ENCODE results near the gene PLB1.

PLB1 gene

DNA sequence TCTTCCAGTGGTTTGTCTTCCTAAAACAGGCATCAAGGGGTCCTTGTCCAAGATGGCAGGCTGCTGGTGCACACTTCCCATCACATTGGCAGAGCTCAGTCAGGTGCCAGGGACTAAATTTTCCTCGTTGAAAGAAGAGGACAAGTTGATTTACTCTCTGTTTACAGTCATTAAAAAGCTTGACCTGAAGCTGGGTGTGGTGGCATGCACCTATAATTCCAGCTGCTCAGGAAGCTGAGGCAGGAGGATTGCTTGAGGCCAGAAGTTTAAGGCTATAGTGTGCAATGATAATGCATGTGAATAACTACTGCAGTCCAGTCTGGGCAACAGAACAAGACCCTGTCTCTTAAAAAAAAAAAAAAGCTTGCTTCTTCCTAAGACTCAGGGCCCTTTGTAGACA lies 3.6 kb upstream of the PLB1 start:
- in situ Hi-C loops (cut with MboI; ENCODE audit: low sequenced_read_pairs): no loop called here

- in situ Hi-C loops (cut with MboI; ENCODE audit: low sequenced_read_pairs): no loop called here
These were observed 2.2 kb upstream of the PLB1 start for GRCh38 chr2:28493636-28494035.

DNA sequence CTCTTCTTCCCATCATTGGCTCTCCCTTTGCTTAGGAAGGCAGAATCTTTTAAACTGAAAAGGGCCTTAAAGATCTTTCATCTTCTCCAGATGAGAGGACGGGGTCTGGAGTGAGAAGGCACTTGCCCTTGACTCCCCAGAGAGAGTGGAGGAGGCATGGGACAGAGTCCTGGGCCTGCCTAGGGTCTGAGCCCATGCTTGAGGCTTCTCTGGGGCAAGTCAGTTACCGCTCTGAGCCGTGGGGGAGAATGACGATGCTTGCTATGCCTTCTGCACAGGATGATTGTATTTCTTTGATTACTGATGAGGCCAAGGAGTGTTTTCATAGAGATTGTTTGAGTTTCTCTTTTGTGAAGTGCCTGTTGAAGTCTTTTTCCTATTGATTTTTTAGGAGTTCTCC lies 921 bp downstream of the PLB1 start:
- in situ Hi-C loops (cut with MboI; ENCODE audit: low sequenced_read_pairs): no loop called here

DNA sequence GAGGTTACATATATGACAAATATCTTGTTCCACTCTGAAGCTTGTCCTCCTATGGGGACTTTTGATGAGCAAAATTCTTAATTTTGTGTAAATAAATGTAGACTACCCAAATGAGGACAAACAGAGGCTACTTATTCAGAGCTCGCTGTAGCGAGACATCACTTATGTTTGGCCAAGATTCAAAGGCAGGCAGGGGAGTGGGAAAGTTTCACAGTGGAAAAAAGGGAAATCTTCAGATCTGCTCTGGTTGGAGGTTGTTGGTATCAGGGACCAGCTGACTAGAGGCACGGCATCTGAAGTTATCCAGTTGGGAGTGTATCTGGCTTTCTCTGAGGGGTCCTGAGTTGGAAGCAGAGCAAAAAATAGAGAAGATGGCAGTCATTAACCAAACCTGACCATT lies 1.3 kb downstream of the PLB1 start:
- in situ Hi-C loops (cut with MboI; ENCODE audit: low sequenced_read_pairs): no loop called here

GRCh38 chr2:28499282-28499681 lies 3.4 kb downstream of the PLB1 start:
- in situ Hi-C loops (cut with MboI; ENCODE audit: low sequenced_read_pairs): no loop called here

DNA sequence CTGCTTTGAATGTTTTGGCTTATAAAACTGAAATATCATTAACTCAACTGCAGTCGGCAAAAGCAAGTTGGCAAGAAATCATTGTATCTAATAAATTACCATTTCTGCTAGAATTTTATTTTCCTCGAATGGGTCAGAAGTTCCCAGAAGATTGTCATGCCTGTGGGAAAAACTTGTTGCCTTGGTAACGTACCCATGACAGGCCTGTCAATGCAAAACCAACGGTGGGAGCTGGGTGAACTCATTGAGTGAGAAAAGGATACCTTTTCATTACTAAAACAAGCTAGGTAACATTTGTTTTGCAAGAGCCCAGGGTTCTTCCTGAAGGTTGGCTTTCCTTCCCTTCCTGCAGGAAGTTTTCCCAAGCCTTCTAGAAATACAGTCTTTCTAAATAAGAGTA lies 9.5 kb downstream of the PLB1 start:
- in situ Hi-C loops (cut with MboI; ENCODE audit: low sequenced_read_pairs): no loop called here

- in situ Hi-C loops (cut with MboI; ENCODE audit: low sequenced_read_pairs): no loop called here
These were observed 10.5 kb downstream of the PLB1 start for GRCh38 chr2:28506112-28506910.

DNA sequence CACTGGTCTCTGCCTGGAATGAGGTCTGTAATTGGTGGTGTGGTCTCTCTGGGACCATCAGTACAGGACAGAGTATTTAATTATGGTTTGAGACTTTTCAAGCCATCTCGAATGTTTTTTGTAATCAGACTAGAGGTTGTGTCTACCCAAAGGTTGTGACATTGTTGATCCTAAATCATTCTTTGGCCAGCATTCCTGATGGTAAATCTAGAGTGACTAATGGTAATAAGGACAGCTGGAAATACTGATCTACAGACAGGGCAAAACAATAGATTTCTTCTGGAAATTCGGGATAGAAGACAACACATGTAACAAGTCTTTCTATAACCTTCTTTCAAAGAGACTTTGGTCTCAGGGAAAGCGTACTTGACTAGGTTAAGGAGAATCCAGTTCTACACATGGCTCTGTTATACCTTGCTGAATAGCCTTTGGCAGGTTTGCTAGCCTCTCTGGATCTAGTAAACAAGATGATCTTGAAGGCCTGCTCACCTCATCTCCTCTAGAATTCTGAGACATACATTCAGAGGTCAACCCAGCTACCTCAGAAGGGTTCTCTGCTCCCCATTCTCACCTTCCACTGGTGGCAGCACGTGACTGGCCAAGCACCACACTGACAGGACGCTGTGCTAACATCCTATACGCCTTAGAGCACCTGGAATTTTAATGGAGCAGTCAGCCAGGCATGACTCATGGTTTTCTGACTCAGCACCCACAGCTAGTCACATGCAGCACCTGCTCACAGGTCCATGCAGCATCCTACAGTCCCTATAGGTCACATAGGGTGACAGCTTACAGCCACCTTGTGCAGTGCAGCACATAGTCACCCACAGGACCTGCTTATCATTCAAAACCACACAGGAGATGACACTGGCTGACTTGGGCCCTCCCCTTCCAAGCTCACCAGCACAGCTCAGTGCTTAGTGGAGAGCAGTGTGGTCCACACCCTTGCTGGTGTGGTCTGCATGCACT lies 12.2 kb downstream of the PLB1 start:
- in situ Hi-C loops (cut with MboI; ENCODE audit: low sequenced_read_pairs): no loop called here

GRCh38 chr2:28509361-28509760 lies 13.5 kb downstream of the PLB1 start:
- in situ Hi-C loops (cut with MboI; ENCODE audit: low sequenced_read_pairs): no loop called here

- in situ Hi-C loops (cut with MboI; ENCODE audit: low sequenced_read_pairs): no loop called here
These were observed 14.3 kb downstream of the PLB1 start for GRCh38 chr2:28510184-28510583.

DNA sequence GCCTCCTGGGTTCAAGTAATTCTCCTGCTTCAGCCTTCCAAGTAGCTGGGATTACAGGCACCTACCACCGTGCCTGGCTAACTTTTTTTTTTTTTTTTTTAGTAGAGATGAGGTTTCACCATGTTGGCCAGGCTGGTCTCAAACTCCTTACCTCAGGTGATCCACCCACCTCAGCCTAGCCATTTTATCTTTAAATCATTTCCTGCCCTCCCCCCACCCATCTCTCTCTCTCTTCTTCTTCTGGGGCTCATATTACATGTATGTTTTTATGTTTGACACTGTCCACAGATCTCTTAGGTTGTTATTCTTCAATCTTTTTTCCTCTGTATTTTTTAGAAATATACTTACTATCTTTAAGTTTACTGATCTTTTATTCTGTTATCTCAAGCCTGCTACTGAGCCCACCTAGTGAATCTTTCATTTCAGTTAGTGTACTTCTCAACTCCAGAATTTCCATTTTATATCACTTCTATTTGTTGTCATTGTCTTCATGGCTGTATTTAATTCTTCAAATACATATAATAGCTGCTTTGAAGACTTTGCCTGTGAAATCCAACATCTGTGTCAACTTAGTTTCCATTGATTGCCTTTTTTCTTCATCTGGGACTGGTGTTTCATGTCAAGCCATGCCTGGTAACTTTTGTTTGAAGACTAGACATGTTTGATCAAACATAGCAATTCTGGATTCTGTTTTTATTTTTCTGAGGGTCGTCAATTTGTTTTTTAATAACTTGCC lies 16.2 kb downstream of the PLB1 start:
- in situ Hi-C loops (cut with MboI; ENCODE audit: low sequenced_read_pairs): no loop called here

- in situ Hi-C loops (cut with MboI; ENCODE audit: low sequenced_read_pairs): no loop called here
These were observed 16.7 kb downstream of the PLB1 start for GRCh38 chr2:28512607-28512965.

- in situ Hi-C loops (cut with MboI; ENCODE audit: low sequenced_read_pairs): no loop called here
These were observed 17.2 kb downstream of the PLB1 start for GRCh38 chr2:28513097-28513496.

DNA sequence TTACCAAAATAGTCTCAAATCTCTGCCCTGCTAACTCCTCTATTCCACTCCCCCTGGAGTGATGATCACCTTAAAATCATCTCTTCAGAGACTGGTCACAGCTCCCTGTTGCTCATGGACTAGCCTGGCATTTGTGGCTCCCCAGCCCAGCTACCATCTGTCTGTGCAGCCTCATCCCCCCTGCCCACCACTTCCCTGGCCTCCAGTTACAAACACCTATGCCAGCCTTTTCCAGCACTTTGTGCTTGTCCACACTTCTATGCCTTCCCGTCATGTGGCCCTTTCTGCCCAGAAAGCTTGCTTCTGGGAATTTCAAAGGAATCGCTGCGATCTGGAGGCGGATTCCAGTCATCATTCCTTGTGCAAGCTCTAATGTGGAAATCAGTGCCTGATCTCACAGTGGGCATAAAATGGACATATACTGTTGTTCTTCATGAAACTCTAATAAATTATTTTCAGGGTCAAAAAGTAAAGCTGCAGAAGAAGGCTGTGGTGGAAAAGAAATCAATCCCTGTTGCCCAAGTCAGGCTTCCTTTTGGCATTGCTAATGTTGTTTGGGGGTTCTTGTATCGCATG lies 19.4 kb downstream of the PLB1 start:
- in situ Hi-C loops (cut with MboI; ENCODE audit: low sequenced_read_pairs): no loop called here

DNA sequence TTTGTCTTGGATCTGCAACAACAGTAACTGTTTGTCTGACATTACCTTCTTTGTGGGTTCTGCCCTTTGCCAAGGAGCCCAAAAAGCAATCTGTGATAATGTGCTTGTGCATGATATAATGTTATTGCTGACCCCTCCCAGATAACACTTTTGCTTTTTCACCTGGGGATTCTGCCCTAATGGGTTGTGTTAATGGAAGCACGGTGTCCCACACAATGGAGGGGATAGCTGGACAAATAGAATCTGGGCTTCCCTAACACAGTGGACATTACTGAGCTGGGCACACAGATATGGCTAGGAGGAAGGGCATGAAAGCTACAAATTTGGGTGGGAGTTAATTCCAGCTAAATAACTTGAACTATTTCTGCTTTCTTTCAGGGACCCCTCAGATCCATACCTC lies 20.6 kb downstream of the PLB1 start:
- in situ Hi-C loops (cut with MboI; ENCODE audit: low sequenced_read_pairs): no loop called here

DNA sequence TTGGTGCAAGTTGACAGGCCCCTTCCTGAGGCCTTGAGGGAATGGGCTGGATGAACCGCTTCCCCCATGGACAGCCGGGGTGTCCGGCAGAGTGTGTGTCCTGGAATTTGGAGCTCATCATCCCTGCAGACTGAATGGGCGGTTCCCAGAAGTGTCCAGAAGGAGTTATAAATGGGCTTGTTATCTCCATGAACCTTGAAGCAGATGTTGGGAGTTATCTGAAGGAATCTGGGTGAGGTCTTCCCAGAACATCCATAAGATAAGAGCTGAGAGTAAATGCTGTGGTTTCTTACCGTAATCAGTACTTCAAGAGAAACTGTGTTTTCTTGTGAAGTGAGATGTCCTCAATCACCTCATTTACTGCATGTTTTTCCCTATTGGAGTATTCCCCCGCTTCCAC lies 21.1 kb downstream of the PLB1 start:
- in situ Hi-C loops (cut with MboI; ENCODE audit: low sequenced_read_pairs): no loop called here

DNA sequence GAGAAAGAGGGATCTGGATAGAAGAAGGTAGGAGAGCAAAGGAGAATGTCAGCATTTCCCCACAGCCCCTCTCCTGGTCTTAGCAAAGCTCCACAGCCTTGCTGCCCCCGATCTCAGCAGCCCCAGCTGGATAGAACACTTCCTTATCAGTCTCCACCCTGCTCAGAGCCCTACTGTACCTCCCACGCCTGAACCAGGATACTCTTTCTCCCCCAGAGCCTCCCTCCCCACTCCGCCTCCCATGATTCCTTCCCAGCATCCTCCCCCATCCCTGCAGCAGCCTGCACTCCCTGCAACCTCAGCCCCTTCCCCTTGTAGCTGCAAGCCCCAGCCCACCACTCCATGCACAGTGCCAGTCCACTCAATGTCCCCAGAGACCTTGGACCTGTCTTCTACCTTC lies 25.8 kb downstream of the PLB1 start:
- in situ Hi-C loops (cut with MboI; ENCODE audit: low sequenced_read_pairs): no loop called here

GRCh38 chr2:28522481-28522880 lies 26.6 kb downstream of the PLB1 start:
- in situ Hi-C loops (cut with MboI; ENCODE audit: low sequenced_read_pairs): no loop called here

- in situ Hi-C loops (cut with MboI; ENCODE audit: low sequenced_read_pairs): no loop called here
These were observed 28.0 kb downstream of the PLB1 start for GRCh38 chr2:28523902-28524301.

DNA sequence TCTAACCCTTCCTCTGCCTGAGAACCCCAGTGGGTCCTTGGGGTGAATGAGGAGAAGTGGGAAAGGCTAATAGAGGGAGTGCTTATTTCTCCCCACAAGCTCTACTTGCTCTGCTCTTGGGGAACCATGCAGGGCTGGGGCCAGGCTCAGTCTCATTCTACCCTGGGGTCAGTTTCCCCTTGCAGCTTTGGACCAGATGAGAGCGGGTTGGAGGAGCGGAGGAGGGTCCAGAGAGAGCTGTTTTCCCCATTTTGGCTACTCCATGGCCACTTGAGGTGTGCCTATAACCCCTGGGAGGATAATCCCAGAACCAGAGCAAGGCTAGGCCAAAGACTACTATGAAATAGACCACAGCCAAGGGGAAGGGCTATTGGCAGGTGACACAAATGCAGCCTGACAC lies 29.6 kb downstream of the PLB1 start:
- in situ Hi-C loops (cut with MboI; ENCODE audit: low sequenced_read_pairs): loop anchor here (25.0 kb wide), 1 partner anchor 687 kb away; no protein-coding TSS in a partner anchor
